OCI-LY7 (cell line): ENCODE results near the gene ABR.

Source experiments
- EZH2phosphoT487 ChIP-seq: fragments of 200-600 bp; sonication (generic); IDR thresholded peaks from 2 replicates; pipeline ENCODE4 v1.6.1; 2018; ENCODE audit warnings: low read depth, borderline replicate concordance, mild to moderate bottlenecking, mixed run types, antibody characterized with exemption, low read length, moderate library complexity, mixed read lengths
- TF ChIP-seq, protein P1 (sequence below): fragments of 200-600 bp; sonication (generic); conservative IDR thresholded peaks from 2 replicates; pipeline ENCODE4 v1.5.1; 2014; ENCODE audit warnings: mild to moderate bottlenecking, antibody characterized with exemption, low read length, moderate library complexity, mixed read lengths

DNA sequence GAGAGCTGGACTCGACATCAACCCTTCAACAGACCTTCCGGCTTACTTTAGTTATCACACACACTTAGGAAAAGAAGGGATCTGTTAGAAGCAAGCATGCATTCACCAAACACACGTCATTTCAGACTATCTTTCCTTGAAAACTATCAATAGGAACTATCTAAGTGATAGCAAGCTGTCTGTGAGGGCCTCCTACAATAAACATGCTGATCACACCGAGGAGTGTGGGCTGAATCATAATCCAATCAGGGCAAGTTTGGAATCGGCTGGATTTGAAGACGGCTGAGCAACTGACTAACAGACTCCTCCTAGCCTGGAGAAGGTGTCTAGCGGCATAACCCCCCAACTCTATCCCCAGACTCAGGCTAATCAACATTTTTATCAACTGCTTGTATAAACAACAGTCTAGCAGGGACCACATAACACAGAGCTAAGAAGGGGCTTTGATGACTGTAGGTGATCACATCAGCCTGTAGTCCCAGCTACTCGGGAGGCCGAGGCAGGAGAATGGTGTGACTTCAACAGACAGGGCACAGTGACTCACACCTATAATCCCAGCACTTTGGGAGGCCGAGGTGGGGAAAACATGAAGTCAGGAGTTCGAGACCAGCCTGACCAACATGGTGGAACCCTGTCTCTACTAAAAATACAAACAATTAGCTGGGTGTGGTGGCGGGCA is 214.3 kb downstream of the ABR start:
- TF ChIP-seq, protein P1, sequence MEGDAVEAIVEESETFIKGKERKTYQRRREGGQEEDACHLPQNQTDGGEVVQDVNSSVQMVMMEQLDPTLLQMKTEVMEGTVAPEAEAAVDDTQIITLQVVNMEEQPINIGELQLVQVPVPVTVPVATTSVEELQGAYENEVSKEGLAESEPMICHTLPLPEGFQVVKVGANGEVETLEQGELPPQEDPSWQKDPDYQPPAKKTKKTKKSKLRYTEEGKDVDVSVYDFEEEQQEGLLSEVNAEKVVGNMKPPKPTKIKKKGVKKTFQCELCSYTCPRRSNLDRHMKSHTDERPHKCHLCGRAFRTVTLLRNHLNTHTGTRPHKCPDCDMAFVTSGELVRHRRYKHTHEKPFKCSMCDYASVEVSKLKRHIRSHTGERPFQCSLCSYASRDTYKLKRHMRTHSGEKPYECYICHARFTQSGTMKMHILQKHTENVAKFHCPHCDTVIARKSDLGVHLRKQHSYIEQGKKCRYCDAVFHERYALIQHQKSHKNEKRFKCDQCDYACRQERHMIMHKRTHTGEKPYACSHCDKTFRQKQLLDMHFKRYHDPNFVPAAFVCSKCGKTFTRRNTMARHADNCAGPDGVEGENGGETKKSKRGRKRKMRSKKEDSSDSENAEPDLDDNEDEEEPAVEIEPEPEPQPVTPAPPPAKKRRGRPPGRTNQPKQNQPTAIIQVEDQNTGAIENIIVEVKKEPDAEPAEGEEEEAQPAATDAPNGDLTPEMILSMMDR = no peak
- TF ChIP-seq EZH2phosphoT487 = no peak
